ENCODE data around the gene SPDL1. TPM values are rescaled to one million over a fixed set of nuclear protein-coding genes. Genes with fewer than 3 reads are reported as not detected.

Gene SPDL1
- total RNA-seq, 1 donor = 43.7 TPM

DNA sequence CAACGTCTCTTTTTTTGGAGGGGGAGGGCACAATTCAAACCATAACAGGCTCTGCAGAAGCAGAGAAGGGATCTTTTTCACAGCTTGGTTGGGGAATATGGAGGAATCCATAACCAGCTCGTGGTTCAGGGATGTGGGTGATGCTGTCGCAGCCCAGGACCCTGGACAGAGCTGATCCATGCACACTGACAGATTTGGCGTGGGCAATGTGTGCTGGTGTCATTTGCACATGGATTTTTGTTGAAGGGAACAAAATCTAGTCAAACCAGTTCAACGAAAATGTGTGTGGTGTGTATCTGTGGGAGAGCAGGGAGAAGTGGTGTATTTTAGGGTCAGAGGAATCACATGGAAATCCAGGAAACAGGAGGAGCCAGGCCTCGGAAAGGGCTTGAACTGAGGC is 57.7 kb downstream of the SPDL1 start:
- H3K4me3 ChIP-seq (ENCODE audit: low read depth, low read length) = no peak overlapping the region
- DNase-seq (ENCODE audit: low read depth) = peak; percentile 23
- TF ChIP-seq, protein P1, sequence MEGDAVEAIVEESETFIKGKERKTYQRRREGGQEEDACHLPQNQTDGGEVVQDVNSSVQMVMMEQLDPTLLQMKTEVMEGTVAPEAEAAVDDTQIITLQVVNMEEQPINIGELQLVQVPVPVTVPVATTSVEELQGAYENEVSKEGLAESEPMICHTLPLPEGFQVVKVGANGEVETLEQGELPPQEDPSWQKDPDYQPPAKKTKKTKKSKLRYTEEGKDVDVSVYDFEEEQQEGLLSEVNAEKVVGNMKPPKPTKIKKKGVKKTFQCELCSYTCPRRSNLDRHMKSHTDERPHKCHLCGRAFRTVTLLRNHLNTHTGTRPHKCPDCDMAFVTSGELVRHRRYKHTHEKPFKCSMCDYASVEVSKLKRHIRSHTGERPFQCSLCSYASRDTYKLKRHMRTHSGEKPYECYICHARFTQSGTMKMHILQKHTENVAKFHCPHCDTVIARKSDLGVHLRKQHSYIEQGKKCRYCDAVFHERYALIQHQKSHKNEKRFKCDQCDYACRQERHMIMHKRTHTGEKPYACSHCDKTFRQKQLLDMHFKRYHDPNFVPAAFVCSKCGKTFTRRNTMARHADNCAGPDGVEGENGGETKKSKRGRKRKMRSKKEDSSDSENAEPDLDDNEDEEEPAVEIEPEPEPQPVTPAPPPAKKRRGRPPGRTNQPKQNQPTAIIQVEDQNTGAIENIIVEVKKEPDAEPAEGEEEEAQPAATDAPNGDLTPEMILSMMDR (IDR thresholded peaks at IDR 0.05; ENCODE audit: insufficient read depth, low read length) = no peak

DNA sequence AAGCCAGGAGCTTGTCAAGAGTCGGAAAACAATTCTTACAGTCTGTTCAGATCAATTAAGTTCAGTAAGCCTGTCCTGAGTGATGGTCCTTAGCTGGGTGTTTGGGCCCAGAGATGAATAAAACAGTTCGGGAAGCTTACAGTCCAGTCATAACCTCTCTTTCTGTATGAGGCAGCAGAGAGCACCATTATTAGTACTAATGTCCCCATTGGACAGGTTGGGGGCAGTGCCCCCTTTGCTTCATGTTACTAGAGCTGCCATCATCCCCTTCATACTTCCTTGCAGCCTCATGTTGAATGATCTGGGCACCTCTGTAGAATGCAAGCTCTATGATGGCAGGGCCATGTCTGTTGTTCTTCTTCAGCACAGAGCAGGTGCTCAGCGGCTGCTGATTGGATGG is 63.3 kb downstream of the SPDL1 start:
- TF ChIP-seq, protein P1 (IDR thresholded peaks at IDR 0.05; ENCODE audit: insufficient read depth, low read length) = no peak
- DNase-seq (ENCODE audit: low read depth) = no peak
- no peak overlapping the region for H3K4me3 ChIP-seq (ENCODE audit: low read depth, low read length)

DNA sequence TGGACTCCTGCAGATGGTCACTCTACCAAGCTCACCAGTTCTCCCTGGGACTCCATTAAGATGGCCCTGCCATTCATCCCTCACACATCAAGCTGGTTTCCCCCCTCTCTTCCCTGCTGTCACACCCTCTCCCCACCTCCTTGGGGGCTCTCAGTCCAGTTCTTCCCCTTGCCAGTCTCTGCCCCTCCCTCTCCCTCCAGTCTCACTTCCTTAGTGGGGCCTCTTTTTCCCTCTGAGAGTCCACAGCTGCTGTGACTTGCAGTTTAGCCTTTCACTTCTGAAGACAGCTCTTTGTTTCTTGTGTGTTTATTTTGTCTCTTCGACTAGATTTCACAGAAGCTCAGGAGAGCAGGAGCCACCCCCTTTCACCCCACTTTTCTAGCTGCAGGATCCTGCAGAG is 64.0 kb downstream of the SPDL1 start:
- TF ChIP-seq, protein P1 (IDR thresholded peaks at IDR 0.05; ENCODE audit: insufficient read depth, low read length) = no peak
- no peak for DNase-seq (ENCODE audit: low read depth)
- H3K4me3 ChIP-seq (ENCODE audit: low read depth, low read length) = no peak overlapping the region

DNA sequence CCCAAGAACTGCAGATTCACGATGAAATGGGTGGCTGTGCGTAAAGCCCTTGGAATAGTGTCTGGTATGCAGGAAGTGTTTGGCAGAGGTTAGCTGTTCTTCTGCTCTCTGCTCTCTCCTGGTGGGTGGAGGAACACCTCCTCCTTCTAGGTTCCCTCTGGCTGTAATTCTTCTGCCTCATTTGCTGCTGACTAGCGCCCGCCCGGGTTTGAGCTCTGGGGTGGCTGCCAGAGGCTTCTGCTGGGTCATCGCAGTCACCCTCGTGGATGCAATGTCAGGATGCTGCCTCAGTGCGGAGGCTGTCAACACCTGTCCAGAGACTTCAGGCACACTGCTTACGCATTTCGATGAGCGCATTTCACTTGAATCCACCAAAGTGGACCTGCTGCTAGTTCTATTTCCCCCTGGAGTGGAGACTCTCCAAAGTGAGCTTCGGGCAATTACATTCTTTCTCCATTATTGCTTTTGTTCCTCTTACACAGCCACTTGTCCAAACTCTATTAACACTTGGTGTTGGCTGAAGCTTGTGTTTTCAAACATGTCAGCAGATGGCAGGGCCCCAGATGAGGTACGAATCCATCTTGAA is 65.2 kb downstream of the SPDL1 start:
- TF ChIP-seq, protein P1 (IDR thresholded peaks at IDR 0.05; ENCODE audit: insufficient read depth, low read length) = no peak
- H3K4me3 ChIP-seq (ENCODE audit: low read depth, low read length) = no peak overlapping the region
- no peak for DNase-seq (ENCODE audit: low read depth)

DNA sequence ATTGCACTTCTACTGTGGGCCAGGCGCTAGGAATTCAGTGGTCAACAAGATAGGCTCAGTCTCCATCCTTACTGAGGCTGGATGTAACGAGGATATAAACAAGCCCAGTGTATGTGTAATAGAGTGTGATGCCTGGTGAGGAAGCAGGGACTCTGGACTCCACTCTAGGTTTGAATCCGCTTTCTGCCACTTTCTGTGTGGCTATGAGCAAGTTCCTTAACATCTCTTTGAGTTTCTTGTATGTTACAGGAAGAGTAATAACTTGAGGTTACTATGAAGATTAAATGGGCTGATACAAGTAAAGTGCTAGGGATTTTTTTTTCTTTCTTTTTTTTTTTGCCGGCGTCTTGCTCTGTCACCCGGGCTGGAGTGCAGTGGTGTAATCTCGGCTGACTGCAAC is 65.9 kb downstream of the SPDL1 start:
- TF ChIP-seq, protein P1 (IDR thresholded peaks at IDR 0.05; ENCODE audit: insufficient read depth, low read length) = no peak
- DNase-seq (ENCODE audit: low read depth) = no peak
- no peak overlapping the region for H3K4me3 ChIP-seq (ENCODE audit: low read depth, low read length)

DNA sequence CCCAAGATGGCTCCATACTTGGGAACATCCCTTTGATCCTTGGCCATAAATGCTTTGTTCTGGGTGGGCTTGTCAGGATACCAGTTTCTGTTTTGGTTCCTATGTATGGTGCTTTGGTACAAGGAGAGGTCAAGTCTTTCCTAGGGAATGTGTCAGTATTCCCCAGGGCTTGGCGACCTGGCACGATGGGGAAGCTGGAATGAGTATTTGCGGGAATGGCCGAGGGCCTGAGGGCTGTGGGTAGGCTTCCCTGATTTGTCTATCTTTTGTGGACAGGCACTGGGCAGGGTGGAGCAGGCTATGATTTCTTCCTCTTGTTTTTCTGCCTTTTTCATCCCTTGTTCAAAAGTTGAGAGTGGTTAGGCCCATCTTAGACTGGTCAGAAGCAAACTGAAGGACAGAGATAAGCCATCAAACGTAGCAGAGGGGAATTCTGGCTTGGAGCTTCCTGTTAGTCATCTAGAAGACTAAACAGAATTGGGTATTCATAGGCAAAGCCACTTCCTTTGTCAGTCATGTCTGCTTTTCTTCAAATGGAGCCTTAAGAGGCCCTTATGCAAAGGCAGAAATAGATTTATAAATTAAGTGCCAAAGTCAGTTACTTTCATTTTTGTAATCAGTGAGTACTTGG is 67.2 kb downstream of the SPDL1 start:
- TF ChIP-seq, protein P1 (IDR thresholded peaks at IDR 0.05; ENCODE audit: insufficient read depth, low read length) = no peak
- DNase-seq (ENCODE audit: low read depth) = peak; percentile 87
- no peak overlapping the region for H3K4me3 ChIP-seq (ENCODE audit: low read depth, low read length)
